Raji (cell line): Measurements from ENCODE around the gene CCDC88C.

Source experiments
- POLR2A ChIP-seq: IDR thresholded peaks from 2 replicates; pipeline ENCODE4 v1.6.1; 2011; ENCODE audit warnings: low read depth, low read length, control low read depth; ENCODE audit not compliant: insufficient read depth

CCDC88C gene

DNA sequence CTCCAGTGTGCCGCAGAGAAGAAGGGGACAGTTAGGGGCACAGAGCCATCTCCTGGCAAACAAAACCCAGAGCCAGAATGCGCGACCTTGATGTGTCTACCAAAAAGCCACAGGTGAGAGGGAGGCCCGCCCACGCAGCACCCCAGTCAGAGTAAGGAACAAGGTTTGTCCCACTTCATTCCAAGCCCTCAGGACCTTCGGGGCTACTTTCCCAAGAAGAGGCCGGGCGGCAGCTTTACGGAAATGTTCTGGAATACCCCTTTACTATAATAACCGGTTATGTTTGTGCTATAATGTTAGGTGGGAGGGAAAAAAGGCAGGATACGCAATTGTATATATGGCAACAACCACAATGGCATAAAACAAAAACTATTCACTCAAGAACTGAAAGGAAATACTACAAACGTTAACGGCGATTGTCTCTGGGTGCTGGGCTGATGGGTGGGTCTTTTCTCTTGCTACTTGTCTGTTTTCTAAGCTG, 12.3 kb downstream of the CCDC88C start:
- no peak for TF ChIP-seq POLR2A

DNA sequence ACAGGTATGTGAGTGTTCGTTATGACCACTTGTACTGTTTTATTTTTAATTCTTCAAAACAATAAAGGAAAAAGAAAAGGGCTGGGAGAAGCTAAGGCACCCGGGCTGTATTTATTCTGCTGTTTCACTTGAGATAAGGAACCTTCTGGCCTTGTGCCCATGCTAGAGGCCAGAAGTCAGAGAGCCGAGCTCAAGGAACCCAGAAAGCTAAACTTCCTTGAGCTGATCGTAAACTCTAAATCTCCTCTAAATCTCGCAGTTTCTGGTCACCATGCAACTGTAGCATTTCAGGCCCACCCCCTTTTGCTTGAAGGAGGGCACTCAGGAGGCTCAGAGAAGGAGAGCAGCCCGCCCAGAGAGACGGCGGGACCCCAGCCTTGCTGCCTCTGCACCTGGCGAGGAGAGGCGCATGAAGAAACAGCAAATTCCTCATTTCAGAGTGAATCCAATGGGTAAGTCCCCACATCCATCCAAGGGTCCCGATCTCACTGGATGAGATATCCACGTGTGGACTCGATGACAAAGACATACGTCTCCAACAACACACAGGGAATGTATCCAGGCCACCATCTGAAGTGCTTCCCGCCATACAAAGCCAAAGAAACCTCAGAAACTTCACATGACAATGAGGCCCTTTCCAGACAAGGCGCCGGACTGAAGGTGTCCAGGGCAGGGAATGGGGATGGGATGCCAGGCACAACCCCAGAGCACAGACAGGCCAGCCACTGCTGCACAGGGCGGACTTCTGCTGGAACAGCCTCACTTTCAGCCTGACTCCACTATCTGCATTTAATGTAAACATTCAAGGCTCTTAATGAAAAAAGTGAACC, 14.6 kb downstream of the CCDC88C start:
- no peak for TF ChIP-seq POLR2A

DNA sequence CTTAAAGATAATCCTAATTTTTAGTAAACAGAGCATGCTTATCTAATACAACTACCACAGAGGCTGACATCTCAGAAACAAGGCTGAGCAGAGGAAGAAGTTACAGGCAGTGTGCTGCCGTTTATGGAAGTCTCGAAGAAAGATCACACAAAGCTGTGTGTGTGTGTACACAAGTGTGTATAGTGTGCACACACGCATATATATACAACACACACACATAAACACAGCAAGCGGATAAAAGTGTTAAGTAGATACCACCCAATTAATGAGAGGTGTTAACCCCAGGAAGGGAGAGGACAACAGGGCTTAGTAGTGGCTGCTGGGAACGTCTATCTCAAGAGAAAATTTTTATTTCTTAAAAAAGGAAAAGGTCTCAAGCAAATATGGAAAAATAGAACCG, 15.3 kb downstream of the CCDC88C start:
- no peak for TF ChIP-seq POLR2A

DNA sequence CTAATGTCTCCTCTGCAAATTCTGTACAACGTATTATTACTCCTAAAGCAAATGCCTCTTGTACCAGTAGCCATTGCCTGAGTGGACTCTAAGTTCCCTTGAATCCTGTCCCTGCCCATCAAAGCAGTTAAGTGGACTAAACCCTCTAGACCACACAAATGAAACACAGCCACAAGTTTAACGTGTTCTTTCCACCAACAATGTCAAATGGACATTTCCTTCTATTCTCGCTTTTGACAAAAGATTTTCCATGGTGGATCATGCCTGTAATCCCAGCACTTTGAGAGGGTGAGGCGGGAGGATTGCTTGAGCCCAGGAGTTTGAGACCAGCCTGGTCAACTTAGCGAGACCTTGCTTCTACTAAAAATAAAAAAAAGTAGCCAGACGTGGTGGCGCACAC, 15.9 kb downstream of the CCDC88C start:
- TF ChIP-seq POLR2A: no peak

DNA sequence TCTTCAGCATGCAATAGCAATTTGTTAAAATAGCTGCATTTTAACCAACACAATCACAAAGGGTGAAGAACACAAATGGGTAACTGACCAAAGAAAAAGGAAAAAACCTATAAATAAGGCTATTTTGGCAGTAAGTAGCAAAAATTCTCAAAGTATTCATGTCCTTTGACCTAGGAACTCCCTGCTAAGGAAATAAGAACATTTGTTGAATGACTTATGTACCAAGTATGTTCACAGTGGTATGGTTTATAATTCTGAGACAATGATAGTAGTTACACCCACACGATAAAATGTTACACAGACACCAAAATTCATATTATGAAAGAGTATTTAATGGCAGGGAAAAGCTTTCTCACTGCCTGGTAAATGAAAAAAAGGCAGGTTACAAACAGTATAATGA, 16.9 kb downstream of the CCDC88C start:
- no peak for TF ChIP-seq POLR2A

DNA sequence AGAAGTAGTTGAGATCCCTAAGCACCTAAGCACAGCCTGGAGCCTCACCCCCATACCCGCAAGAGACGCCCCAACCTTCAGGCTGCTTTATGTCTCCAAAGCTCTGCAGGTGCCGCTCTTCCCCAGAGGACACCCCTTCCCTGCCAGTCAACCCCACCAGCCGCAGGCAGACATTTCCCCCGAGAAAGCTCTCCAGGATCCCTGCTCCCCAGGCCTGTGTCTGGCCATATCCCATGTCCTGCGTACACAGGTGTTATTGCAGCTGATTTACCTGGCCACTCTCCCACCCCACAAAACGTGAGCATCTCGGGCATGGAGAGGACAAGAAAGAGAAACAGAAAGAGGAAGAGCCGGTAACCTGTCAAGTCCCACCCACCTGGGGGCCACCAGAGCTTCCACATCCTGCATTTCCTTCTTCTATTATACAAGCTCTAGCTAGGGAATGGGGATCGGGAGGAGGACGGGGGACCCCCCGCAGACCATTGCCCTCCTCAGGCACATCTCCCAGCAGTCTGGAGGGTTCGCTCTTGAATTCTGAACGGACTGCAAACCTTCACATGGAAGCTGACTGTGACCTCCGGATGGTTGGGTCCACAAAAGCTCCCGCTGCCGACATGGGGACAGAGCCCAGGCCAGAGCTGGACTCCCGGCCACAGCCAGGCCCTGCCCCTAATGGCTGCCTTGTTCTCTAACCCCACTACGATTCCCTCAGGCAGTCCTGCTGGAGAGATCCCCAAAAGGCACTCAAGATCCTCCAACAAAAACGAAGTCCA, 17.6 kb downstream of the CCDC88C start:
- no peak for TF ChIP-seq POLR2A

DNA sequence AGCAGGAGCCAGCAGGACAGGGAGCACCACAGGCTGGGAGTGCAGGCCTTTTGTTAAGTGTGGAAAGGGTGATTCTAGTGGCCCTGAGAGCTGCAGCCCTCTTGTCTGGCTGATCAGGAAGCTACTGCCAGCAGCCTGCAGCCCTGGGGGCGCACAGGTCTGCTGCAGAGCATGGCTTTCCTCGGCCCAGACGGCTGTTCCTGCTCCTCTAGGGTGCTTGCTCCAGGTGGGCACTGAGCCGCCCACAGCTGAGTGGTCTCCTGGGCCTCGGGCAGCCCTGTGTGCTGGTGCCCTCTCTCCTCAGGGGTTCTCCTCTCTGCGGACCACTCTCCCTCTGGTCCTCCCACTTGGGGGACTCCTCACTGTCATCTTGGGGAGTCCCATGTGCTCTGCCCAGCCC, 18.9 kb downstream of the CCDC88C start:
- TF ChIP-seq POLR2A: no peak

DNA sequence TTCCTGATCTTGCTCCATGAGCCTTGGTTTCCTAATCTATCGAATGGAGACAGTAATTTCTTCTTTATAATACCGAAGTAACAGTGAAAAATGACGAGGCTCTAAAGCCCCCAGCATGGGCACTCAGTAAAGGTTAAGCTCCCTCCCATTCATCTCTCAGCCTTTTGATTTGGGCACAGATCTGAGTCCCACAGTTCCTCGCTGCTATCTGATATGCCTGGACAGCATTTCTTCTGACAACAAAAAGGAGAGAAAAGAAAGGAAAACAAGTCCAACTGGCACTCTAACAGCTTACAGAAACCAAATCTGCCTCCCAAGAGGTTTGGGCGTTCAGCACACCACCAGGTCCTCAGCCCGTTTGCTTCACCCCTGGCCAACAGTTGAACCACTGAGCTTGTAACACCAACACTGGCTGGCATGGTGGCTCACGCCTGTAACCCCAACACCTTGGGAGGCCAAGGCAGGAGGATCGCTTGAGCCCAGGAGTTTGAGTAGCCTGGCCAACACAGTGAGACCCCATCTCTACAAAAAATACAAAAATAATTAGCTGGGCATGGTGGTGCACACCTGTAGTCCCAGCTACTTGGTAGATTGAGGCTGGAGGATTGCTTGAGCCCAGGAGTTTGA, 19.5 kb downstream of the CCDC88C start:
- TF ChIP-seq POLR2A: no peak

DNA sequence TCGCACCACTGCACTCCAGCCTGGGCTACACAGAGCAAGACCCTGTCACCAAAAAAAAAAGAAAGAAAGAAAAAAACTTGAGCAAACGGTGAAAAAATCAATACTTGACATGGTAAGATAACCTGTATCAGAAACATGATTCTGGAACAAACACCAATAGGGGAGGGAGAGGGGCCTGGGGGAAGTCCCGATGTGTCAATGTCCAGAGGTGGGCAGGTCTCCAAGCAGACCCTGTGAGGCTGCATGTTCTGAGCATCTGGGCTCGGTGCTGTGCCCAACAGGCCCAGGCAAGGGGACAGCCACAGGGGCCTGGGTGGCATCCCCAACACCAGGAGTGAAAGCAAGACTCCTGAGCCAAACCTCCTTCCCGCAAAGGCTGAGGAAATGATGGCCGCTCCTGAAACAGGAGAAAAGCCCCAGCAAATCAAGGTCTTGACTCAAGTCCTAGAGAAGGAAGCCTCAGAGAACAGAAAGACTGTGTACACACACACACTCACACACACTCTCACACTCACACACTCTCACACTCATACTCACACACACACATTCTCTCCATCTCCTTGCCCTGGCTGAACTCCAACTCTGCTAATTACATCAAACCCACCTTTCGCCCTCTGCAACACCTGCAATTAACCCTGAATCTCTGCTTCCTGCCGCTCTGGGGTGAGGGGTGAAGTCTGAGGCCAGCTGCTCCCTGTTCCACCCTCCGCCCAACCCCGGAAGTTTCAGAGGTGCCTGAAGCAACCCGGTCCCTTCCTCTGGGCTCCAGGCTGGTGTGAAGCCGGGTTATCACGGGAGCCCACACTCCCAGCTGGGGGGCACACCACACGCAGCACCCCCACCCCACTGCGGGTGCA, 20.4 kb downstream of the CCDC88C start:
- TF ChIP-seq POLR2A: no peak

DNA sequence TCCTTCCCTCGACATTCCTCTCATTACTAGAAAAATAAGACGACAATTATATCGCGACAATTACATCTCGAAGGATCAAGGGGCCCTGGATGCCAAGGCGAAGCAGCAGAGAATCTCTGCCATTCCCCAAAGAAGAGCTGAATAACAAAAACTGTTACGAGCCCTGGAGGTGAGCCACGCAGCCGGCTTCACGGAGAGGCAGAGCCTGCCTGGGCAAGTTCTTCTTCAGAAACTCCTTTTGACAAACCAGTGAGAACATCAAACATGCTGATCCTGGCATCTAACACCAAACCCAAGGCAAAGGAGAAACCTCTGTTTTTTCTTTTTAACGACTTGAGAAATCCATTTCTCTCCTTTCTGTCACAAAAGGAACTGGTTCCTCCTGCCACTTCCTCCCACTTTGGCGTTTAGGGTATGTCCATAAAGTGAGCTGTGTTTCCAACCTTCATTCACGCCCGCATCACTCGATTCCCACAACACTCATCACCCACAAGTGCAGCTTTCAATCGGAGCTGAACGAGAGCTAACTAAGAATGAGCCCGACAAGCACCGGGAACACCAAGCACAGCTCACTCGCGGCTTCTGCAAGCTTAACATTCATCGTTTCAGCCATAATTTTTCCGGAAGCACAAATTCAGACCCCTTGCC, 21.5 kb downstream of the CCDC88C start:
- no peak for TF ChIP-seq POLR2A

DNA sequence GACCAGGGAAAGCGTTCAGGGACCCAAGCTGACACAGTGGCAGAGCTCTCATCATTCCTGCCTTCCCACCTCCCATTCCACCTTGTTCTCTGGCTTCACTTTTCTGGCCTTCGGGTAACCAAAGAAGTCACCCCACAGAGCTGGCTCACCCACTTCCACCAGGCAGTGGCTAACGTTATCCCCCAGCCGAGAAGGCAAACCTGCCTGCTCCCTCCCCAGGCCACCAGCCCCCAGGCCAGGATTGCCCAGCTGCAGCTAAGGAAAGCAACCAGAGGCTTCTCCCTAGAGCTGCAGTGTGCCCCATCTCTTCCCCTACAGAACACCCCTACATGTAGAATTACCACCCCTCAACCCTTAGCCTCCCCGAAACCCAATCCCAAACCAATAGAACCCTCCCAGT, 22.2 kb downstream of the CCDC88C start:
- TF ChIP-seq POLR2A: no peak

DNA sequence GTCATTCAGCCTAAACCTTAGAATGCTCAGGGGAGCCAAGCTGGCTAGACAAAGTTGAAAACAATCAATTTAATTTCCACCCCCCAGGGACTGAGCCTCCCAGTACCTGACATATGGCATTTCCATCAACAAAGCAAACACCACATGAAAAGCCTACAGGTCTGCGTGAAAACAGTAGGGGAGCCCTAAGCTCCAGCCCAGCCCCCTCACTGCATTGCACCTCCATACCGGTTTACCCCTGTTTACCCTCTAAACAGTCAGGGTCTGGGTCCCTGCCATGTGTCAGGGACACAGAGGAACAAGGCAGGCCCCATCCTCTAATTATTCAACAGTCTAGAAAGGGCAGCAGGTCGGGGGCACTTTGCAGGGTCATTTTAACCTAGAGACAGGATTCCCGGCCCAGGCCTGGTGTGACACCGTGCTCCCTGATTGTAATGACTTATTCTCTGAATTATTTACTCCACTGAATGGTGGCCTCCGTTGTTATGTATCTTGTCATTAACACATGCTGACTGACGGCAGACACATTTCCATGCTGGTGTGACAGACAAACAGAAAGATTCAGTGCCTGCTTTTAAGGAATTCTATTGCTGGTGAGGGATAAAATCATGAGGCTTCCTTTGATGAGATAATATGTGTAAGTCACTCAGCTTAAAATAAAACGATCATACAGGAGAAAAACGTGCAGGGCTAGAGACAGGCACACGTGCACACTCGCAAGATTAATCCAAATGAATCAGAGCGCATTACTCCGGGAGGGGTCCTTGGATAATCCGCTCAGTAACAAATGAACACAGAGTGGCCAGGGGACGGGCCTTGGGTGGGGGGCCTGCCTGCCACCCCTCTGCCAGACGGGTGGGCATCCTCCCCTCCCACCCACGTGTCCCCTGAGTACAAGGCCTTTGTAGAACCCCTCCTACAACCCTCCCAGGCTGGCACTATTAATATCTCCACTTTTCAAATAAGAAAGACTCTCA, 23.2 kb downstream of the CCDC88C start:
- no peak for TF ChIP-seq POLR2A

DNA sequence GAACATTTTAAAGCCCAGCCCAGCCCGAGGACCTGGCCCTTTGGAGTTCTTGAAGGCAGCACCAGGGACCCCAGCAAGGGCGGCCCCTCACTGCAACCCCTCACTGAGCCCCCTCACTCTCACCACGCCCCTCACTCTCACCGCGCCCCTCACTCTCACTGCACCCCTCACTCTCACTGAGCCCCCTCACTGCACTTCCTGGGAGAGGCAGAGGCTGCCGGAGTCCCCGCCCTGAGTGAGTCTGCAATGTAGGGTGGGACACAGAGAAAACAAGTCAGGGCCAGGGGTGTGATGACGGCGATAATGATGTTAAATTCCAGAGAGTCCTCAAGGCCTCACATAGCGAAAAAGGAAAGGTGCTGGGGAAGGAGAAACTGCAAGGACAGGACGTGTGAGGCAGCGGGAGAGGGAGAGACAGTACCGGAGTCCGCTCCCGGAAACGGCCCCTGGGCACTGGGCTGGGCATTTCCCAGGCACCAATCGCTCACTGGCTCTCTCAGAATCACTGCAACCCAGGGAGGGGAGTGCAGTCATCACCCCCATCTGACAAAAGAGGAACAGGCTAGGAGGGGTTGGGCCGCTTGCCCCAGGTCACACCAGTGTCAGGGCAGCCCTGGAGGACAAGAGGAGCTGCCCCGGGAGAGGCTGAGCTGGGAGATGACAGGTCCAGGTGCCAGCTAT, 24.9 kb downstream of the CCDC88C start:
- no peak for TF ChIP-seq POLR2A
